ENCODE measurements around the gene MYH15.

MYH15 gene

DNA sequence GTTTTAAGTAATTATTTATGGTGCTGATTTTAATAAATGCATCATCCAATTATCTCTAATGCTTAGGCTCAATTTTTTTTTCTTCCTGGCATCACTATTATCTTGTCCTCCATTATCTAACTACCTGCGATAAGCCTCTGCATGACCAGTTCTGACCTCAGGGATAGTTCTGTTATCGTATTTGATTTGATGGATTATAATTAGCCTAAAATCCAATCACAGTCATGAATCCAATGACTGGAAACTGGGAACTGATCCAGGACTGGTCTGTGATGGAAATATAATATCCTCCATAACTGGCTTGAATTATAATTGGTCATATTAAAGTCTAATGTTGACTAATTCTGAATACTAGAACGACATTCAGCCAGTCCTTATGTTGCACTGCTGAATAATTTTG is 1.1 kb downstream of the MYH15 start:
- DNase-seq = peak; percentile 12

DNA sequence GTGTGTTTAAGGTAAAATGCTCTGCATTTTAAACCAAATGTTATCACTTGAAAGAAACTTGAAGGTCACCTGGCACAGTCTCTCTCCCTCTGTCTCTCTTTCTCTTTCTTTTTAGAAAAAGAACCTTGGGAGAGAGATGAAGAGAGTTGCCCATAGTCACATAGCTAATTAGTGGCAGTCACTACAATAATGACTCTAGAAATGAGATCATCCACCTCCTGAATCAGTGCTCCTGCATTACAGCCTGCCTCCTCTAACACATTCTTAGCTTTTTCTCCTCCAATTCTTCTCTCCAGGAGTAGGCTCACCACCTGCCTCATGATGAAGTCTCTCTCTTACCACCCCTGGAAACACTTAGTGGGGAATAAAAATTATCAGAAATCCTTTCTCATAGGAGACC is 2.5 kb downstream of the MYH15 start:
- DNase-seq = no peak

DNA sequence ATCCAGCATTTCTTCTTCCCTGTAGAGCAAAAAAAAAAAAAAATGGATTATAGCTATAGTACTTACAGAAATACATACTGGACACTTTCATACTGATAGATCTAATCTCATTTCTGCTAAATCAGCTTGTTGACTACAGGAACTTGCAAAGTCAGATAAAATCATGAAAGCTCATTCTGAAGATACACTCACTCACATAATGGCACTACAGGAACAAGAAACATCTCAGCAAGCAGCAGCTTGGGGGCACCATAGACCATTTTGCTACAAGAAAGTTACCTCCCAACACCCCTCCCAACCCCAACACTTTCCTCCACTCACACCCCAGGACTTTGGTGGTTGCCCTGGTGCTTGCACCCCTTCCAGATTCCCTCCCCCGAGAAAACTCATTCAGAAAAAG is 4.6 kb downstream of the MYH15 start:
- no peak for DNase-seq

DNA sequence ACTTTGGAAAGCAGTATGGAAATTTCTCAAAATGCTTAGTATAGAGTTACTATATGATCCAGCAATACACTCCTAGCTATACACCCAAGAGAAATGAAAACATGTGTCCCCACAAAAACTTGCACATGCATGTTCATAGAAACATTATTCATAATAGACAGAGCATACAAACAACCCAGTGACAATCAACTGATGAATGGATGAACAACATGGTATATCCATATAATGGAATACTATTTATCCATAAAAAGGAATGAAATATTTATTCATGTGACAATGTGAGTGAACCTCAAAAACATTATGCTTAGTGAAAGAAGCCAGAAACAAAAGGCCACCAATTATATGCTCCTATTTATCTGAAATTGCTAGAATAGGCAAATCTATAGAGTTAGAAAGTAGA is 6.7 kb downstream of the MYH15 start:
- DNase-seq = no peak

DNA sequence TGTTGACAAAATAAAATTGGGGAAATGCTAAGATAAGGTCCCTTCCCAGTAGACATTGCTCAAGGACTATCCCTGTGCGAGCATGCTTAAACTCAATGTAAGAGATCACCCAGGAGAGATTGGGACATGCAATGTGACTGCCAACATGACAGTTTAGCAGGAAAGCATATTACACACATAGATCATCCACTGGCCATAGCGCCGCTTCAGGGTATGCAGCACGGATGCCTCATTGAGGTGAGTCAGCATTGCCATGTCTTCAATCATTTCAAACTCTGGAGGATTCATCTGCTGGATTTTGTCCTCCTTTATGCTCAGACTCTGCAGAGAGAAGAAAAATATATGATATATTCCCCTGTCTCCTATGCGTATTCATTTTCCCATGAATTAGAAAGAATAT is 8.9 kb downstream of the MYH15 start:
- DNase-seq = no peak

DNA sequence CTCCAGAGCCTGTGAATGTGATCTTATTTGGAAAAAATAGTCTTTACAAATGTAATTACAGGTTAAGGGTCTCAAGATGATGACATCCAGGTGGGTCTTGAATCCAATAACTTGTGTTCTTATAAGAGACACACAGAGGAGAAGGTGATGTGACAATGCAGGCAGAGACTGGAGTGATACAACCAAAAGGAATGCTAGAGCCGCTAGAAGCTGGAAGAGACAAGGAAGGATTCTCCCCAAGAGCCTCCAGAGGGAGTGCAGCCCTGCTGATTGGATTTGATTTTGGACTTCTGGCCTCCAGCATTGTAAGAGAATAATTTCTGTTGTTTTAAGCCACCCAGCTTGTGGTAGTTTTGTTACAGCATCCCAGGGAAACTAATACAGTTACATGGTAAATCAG is 9.7 kb downstream of the MYH15 start:
- no peak for DNase-seq

DNA sequence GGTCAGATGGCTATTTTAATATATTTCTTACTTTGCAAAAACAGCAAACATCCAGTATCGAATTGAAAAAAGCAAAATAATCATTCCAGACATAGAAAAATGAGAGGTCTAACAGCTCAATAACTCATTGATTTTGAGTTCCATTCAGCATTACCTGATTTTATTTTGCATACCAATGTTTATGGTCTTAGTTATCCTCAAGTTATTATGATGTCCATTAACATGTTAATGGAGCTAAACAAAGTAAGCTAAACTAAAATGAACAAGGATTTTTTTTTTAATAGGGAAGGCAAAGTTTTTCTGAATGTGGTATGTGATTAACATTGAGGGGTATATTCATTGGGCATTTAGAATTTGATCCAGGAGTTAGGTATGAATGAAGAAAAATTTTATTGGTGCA is 13.1 kb downstream of the MYH15 start:
- DNase-seq = no peak

DNA sequence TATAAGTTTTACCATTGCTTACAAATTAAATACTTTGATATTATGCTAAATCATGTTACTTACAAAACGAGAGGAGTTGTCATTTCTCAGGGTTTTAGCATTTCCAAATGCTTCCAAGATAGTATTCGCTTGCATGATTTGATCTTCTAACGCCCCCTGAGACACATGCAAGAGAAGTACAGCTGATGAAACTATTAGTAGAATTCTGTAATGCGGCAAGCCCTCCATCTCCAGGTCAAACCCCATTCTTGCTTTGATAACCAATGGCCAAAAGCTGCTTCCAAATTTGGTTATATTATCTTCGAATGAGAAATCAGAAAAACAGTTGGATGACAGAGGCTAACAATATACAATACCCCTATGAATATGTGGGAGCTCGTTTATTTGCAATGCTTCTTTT is 14.7 kb downstream of the MYH15 start:
- no peak for DNase-seq

DNA sequence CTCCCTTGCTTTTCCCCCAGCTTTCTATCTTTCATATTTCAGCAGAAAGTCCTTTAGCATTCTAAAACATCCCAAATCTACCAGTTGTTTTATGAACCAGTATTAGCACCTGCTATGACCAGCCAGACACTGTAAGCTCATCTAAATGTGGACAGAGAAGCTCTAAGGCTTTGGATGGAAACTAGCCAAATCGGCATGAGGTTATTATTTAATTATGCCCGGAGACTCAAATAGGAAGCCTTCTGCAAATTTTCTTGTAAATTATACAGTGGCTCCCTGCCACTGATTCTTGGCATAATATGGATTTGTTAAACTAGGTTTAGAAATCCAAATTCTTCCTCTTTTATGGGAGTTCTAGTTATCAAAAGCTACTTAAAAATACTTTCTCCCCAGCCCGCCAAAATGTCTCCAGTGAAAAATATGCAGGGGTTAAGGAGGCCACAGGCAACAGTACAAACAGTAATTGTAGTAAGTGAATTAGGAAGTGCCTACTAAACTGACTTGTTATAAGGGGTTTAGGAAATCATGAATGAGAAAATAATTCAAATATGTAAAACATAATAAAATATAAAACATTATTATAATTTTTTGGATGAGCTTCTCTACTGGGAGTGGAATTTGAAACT is 15.4 kb downstream of the MYH15 start:
- peak; percentile 18 for DNase-seq

DNA sequence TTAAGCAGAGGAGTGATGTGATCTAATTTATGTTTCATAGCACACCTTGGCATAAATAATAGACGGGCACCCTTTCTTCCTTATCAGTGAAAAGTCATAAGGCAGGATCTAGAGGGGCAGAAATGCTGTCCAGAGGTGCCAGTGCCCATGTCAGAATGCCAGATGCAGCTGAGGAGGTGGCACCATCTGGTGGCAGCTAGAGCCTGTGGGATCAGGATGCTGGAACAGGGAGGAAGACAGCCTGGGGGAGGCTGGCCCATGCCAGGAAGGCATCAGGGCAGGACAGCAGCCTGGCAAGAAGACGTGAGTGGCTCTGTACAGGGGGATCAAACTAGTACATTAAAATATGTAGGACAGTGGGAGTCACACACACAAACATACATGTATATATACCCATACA is 16.5 kb downstream of the MYH15 start:
- no peak for DNase-seq

DNA sequence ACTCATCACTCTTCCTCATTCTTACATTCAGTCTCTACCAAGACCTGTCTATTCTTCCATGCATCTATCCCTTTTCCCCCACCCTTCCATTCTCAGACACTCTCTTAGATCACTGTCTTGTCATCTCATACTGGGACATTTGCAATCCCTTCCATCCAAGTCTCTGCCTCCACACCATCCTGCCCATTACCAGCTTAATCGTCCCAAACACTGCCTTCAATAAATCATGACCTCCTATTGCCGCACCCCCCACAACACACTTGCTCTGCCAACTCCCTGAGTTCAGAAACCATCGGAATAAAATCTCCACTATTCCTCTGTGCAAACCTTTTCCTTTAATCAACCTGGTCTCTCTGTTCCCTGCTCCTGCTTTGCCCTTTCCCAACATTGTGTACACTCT is 18.9 kb downstream of the MYH15 start:
- DNase-seq = no peak

DNA sequence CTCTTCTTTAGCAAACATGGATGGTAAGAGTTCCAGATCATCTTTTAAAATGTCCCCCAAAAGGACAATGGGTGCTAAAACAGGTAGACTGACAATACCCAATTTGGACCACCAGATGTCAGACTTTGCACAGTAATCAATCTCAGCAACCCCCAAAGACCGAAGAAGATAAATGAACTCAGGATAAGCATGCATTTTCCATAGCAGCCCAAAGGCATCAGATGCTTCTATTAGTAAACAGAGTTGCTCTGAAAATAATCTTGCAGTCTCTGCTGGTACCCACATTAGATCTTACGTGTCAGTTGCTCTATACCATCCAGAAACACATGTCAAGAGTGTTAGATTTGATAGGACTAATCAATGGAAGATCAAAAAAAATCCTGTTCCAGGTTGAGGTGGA is 20.6 kb downstream of the MYH15 start:
- peak; percentile 90 for DNase-seq

DNA sequence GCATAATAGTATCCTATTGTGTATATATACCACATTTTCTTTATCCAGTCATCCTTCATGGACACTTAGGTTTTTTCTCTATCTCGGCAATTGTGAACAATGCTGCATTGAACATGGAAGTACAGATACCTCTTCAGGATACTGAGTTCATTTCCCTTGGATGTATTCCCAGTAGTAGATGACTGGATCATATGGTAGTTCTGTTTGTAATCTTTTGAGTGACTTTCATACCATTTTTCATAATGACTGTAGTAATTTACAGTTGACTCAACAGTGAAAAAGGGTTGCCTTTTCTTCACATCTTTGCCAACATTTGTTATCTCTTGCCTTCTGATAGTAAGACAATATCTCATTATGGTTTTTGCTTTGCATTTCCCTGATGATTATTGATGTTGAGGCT is 21.8 kb downstream of the MYH15 start:
- no peak for DNase-seq

DNA sequence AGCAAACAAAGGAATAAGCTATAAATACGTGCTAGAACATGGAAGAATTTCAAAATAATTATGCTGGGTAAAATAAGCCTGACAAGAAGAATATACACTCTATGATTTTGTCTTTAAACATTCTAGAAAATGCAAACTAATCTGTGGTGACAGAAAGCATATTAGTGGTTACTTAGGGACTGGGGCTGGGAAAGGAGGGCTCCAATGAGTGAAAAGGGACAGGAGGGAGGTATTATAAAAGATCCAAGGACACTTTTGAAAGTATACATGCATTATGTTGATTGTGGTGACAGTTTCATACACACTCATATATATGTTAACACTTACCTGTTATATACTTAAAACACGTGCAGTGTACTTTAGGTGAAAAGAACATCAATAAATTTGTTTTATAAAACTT is 23.0 kb downstream of the MYH15 start:
- no peak for DNase-seq

DNA sequence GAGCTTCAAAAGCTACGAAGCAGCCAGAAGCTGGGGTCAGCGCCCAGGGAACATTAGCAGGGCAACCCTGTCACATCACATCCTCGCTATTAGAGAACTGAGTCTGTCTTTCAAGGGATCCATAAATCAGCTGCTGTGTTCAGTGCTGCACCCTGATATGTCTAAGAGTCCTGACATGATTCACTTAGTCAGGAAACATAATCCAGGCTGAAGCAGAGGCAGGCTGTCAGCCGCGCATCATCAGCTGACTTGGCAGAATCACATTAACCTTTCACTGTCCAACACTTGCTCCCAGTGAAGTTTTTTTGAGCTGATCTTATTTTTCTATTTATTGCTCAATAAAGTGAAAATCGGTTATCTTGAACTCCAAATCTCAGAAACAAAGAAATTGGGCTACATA is 23.5 kb downstream of the MYH15 start:
- peak; percentile 88 for DNase-seq

DNA sequence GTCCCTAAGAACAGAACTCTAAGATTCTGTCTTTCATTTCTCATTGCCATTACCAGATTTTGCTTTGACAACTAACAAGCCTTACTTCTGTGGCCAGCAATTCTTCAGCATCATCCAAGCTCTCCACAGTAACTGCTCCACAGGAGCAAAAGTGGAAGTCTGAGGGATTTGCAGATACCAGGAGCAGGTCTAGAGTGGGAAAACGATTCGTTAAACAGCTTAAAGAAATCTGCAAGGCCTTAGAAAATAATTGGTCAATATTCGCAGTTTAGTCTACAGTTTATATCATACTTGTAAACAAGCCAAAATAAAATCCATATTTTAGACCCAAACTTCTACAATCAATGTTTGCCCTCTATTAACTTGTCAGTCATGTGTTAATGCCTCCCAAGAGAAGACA is 24.1 kb downstream of the MYH15 start:
- peak; percentile 58 for DNase-seq

DNA sequence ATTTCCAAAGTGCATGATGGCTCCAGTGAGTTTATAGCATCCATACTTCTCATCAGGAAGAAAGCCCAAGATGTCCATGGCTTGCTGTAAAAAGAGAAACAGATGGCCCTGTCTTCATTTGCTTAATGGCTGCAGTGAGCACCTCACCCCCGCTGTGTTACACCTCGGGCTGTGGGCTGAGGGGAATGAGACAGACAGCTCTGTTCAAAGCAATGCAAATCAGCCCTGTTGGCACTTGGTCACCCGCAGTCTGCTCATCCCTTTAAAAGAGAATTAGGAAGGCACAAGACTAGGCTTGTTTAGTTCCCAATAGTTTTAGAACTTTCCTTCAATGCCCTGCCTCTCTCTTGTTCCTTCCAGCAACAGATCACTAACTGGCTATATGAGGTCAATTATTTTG is 25.2 kb downstream of the MYH15 start:
- DNase-seq = peak; percentile 49

DNA sequence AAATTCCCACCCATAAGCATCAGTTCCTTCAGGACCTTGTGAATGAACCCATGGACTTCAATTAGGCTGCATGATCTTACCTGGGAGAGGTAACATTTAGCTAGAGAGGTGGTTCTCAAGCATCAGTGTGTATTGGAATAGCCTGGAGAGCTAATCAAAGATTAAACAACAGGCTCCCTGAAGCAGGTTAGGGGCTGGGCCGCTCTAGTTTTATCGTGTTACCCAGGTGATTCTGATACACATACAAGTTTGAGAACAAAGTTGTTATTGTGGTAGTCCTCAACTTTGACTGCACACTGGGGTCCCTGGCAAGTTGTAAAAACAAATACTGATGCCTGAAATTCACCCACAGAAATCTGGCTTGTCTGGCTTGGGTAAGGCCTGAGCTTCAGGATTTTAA is 31.2 kb downstream of the MYH15 start:
- no peak for DNase-seq

DNA sequence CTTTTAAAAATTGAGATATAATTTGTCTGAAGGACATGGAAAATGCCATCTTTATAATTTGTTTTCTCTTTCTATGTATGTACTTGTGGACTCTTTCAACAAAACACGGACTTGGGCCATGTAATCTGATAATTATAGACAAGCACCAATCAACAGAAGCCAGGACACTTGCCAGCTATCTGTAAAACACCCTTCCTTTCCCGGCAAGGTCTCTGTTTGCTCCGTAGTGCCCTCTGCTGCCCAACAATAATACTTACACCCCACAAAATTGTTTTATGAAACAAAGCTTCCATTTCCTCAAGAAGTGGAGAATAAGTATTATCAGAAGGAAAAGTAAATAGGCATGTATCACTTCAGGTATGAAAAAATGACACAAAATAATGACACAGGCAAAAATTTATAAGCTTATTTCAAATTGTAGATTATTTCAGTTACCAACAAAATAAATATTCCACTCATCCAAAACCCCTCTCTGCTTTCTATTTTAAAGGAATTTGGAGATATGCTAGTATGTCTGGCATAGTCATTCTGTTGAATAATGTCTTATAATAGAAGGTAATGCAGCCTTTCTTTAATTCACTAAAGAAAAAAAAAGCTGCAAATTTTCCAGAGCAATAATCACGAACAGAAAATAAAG is 32.8 kb downstream of the MYH15 start:
- peak; percentile 83 for DNase-seq

DNA sequence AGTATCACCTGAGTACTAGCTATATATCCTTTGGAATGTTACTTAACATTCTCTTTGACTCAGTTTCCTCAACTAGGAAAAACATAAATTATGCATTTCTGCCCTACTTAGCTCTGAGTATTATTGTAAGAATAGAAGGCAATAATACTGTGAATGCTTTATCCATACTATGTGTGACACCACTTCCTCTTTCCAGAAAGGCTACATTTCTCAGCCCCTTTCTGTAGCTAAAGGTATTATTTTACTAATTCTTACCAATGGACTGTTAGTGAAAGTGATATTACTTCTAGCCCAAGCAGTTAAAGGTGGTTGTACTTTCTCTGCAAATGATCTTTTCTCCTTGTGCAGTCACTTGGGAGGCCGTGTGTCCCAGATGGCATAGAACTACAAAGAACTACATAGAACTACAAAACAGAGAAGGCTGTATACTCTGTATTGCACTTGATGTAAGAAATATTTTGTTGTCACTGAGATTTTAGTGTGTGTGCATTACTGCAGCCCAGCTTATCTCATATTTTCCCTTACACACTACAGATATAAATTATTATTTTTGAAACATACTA is 35.1 kb downstream of the MYH15 start:
- DNase-seq = no peak

DNA sequence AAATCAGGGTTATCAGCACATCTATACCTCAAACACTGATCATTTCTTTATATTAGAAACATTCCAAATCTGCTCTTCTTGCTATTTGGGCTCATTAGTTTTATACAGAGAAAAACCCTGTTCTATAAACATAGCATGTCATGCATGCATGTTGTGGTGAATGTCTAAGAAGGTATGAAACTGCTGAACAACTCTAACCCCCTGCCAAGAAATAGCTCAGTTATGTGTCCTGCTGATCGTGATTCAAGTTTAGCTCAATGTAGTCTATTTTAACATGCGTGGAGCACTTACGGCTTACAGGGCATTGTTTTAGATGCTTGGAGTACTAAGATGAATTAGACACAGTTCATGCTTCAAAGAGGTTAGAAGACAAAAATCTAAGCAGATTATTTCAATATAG is 35.8 kb downstream of the MYH15 start:
- DNase-seq = no peak

DNA sequence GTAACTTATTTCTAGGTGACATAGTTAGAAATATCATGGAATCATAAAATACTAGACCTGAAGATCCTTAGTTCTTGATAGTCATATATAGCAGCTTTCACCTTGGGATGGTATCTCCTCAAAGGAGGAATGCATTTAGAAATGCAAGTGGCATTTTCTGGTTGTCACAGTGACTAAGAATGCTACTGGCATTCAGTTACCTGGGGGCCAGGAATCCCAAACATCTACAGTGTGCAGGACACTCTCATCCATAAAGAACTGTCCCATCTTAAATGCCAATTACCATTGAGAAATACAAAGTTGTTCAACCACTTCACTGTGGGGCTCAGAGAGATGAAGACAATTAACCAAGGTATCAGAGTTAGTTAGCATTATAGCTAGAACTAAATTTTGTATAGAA is 36.7 kb downstream of the MYH15 start:
- no peak for DNase-seq

DNA sequence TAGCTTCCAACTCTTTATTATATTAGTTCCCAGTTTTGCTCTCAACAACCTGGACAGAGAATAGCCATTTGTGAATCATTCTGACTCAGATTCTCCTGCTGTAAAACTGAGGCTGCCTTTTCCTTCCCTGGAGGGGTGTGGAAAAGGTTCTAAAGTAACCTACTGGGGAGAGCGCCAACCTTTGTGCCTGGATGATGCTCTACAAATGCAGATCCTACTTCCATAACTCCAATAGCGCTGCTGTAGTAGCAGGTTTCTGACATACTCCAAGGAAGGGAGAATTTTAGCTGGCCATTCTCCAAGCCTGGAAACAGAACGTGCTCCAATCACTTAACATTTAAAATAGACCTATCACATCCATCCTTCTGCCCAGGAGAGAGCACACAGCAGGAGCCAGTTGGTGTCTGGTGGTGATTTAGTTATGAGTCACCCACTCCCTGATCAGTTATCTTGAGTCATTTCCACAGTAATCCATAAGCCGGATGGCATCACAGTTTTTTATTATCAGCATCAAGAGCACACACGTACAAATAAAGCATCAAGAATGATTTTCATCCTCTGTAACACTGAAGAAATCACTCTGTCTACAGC is 38.3 kb downstream of the MYH15 start:
- DNase-seq = no peak

DNA sequence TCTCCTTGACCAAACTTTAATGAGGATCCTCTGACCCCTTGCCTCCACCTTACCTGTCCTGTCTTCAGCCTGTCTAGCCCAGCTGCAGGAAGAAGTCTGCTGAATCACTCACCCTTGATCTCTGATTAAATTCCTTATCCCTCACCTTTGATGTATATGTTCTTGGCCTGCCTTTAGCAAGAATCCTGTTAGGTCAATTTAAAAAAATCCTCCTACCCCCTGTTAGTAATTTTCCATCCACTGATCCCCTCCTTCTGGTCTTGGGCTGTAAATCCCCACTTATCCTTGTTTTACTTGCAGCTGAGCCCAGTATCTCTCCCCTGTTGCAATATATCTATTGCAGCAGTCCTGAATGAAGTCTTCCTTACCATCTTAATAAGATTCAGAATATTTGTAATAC is 39.0 kb downstream of the MYH15 start:
- no peak for DNase-seq

DNA sequence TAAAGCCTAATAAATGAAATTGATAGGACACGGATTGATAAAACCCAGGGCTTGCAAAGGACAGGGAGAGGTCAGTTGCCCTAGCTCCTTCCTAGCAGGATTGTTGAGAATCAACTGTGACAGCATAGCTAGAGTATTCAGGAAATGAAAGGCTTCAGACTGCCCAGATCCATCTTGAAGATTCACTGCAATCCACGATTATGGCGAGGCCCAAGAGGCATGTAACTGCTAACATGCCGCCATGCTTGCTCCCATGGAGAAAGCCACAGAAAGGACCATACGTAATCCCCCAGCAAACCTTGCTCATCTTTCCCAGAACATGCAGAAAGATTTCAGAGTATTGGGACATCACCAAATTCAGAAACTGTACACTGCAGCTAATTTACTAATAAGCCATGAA is 41.3 kb downstream of the MYH15 start:
- DNase-seq = no peak
